Measurements from ENCODE around the gene C6orf15.

GRCh38 chr6:31079656-31080261 lies 32.6 kb downstream of the C6orf15 start:
- TF ChIP-seq CTCF (IDR thresholded peaks at IDR 0.05; ENCODE audit: low read depth, low read length, poor library complexity, severe bottlenecking): peak; percentile 87
- no peak for TF ChIP-seq EZH2phosphoT487 (IDR thresholded peaks at IDR 0.05; ENCODE audit: borderline replicate concordance, low read length)
